ENCODE measurements around the gene APOO. TPM values are rescaled to one million over a fixed set of nuclear protein-coding genes. Genes with fewer than 3 reads are reported as not detected.
A peak's percentile ranks its signal among the peaks of the same experiment; 100 is the strongest.

The APOO gene
- polyA plus RNA-seq (2013, experiment 1 of 2): 35.9 TPM
- 45.3 TPM for polyA plus RNA-seq (2013, experiment 2 of 2)

DNA sequence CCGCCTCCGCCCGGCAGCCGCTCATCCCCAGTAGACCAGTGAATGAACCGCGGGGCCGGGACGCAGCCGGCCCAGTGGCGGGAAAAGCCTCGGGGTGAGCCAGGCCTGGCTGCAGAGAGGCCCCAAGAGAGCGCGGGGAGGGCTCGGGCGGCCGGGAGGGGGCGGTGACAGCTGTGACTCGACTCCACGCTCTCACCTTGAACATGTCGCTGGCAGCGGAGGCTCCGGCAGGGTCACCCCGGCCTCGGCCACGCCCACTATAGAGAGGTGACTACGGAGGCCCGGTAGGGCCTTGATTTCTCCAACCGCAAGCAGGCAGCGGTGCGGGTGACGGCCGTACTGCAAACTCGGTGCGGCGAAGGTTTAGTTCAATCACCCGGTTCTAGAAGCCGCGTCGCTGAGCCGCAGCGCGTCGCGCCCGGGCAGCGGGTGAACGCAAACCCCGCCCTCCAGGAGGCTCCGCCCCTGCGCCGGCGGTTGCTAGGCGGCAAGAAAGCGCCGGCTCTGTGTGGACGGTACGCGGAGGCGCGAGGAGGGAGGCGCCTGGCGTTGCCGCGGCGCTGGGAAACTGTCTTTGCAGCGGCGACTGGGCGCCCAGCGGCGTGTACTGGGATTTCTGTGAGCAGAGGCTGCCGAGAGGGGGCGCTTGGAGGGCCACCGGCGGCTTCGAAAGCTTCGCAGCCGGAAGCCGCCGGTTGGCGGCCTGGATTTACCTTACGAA lies at the start of gene APOO, which contains the start of gene CXorf58:
Gene APOO (minus strand): TSS at position 441 of the 721 bp plus-strand sequence. CDS start 236 bp downstream, at position 205.
Gene CXorf58 (plus strand): TSS at position 509 of the 721 bp plus-strand sequence. CDS start 2,297 bp downstream, outside the sequence.
- WGBS: under 1% methylated on average over 81 of the region's 81 CpGs
- no peaks in the 10 kb centered on the region for H3K36me3 ChIP-seq (ENCODE audit: insufficient read depth, low read length)
- H3K9me3 ChIP-seq (ENCODE audit: insufficient read depth, low read depth, low read length): no peaks in the 10 kb centered on the region
- peak within 1 kb of the TSS; percentile 96 for H3K27ac ChIP-seq (ENCODE audit: low read depth, low read length)
- peak within 1 kb of the TSS; percentile 83 for H3K4me3 ChIP-seq (ENCODE audit: low read length)
- peak within 1 kb of the TSS; percentile 86 for H3K9ac ChIP-seq (ENCODE audit: low read depth, low read length)
- no peaks in the 10 kb centered on the region for H3K4me1 ChIP-seq (ENCODE audit: insufficient read depth, low read length)
- no peaks in the 10 kb centered on the region for H3K27me3 ChIP-seq (ENCODE audit: insufficient read depth, low read length)

DNA sequence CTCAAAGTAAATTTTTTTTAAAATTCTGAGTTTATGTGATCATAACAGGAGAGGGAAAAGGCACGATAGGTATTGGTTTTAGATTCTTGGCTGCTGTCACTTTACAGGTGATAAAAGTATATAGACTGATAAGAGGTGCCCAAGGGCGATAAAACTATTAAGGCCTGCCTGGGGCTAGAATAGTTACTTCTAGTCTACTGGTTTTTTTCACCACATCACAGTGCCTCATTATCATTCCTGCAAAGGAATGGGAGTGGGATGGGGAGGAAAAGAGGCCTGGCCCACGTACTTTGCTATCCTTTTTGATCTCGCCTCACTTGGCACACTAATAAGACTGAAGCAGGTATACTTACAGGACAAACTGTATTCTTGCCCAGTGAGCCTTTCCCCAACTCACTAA lies 46.7 kb upstream of the APOO start:
- H3K27me3 ChIP-seq (ENCODE audit: insufficient read depth, low read length): no peaks in the 10 kb centered on the region
- no peaks in the 10 kb centered on the region for H3K36me3 ChIP-seq (ENCODE audit: insufficient read depth, low read length)
- no peak overlapping the region for H3K27ac ChIP-seq (ENCODE audit: low read depth, low read length)
- H3K9ac ChIP-seq (ENCODE audit: low read depth, low read length): no peak overlapping the region
- H3K4me3 ChIP-seq (ENCODE audit: low read length): no peak overlapping the region
- WGBS: 77% methylated on average over 4 of the region's 4 CpGs
- H3K9me3 ChIP-seq (ENCODE audit: insufficient read depth, low read depth, low read length): no peaks in the 10 kb centered on the region
- peaks cover 20% of the 10 kb centered on the region; the same call in 1 of the 2 replicates for H3K4me1 ChIP-seq (ENCODE audit: insufficient read depth, low read length)

- Histone ChIP-seq H3K4me3 (ENCODE audit: low read length) (no peak overlapping the region), H3K9ac (ENCODE audit: low read depth, low read length) (no peak overlapping the region), H3K27ac (ENCODE audit: low read depth, low read length) (peak overlapping the region; percentile 73), H3K9me3 (ENCODE audit: insufficient read depth, low read depth, low read length) (no peaks in the 10 kb centered on the region), H3K4me1 (ENCODE audit: insufficient read depth, low read length) (peaks cover 20% of the 10 kb centered on the region; the same call in 1 of the 2 replicates), H3K36me3 (ENCODE audit: insufficient read depth, low read length) (no peaks in the 10 kb centered on the region), H3K27me3 (ENCODE audit: insufficient read depth, low read length) (no peaks in the 10 kb centered on the region)
- 89% methylated on average over 10 of the region's 11 CpGs for WGBS
Observed at GRCh38 chrX:23953908-23954269, 46.2 kb upstream of the APOO start.

DNA sequence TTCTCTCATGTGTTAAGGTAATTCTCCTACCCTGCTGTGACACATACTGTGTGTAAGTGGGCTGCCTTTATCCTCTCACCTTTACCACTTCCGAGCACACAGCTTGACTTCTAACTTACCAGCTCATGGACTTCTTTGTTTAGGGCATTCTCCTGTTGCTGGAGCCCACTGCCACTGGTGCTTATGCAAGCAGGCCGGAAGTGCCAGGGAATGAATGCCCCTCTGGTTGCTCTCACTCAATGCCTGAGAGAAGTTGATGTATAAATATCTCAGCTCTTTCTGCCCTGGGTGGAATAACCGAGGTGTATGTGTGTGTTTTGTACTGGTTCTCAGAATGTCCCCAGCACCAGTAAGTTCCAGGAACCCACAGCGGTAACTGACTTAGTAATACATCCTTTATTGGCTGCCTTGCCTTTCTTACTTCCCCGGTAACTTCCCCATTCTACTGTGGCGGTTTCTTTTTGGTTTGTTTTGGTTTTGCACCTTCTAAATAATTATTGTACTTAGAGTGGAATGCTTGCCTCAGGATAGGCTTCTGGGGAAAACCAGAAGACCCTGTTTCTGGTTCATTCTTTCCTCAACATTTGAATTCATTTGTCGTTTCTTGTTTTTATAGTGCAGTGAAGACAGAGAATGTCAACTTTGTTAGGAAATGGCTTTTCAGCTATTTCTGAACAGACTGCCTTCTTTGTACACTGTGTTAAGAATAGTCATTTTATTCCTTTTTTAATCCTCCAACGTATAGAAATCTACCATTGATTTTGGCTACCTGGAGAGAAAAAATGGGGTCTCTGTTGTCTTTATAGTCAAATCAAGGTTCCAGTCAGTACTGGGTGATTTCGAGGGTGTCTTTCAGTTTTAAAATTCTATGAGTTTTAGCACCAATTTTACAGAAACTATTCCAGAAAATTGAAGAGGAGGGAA lies 45.5 kb upstream of the APOO start:
- WGBS: 24% methylated on average over 4 of the region's 9 CpGs

DNA sequence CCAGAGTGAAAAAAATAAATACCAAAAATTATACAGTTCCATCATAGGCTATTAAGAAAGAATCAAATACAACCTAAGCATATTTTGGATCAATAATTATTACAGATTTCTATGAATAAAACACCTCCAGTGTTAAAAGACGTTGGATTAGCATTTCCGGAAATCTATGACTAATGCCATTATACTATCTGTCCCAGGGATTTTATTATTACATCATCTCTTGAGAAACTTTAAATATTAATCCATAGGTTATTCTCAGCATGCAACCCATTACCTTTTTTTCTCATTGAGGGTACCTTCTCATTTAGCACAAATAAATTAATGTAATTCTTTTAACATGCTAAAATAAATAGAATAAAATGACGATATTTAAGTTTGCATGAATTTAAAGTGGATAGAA lies 44.7 kb upstream of the APOO start:
- Histone ChIP-seq H3K27me3 (ENCODE audit: insufficient read depth, low read length) (no peaks in the 10 kb centered on the region), H3K27ac (ENCODE audit: low read depth, low read length) (peak overlapping the region; percentile 52; the same call in 1 of the 2 replicates), H3K4me3 (ENCODE audit: low read length) (no peak overlapping the region), H3K4me1 (ENCODE audit: insufficient read depth, low read length) (peaks cover 20% of the 10 kb centered on the region; the same call in 1 of the 2 replicates), H3K36me3 (ENCODE audit: insufficient read depth, low read length) (no peaks in the 10 kb centered on the region), H3K9me3 (ENCODE audit: insufficient read depth, low read depth, low read length) (no peaks in the 10 kb centered on the region), H3K9ac (ENCODE audit: low read depth, low read length) (peak overlapping the region; percentile 20; the same call in 1 of the 2 replicates)
- WGBS: 81% methylated on average over 2 of the region's 3 CpGs

More for the DNA sequence above, 45.5 kb upstream of the APOO start:
- Histone ChIP-seq H3K27me3 (ENCODE audit: insufficient read depth, low read length) (no peaks in the 10 kb centered on the region), H3K36me3 (ENCODE audit: insufficient read depth, low read length) (no peaks in the 10 kb centered on the region), H3K4me1 (ENCODE audit: insufficient read depth, low read length) (peaks cover 20% of the 10 kb centered on the region; the same call in 1 of the 2 replicates), H3K9me3 (ENCODE audit: insufficient read depth, low read depth, low read length) (no peaks in the 10 kb centered on the region), H3K4me3 (ENCODE audit: low read length) (peak overlapping the region; percentile 23; the same call in 1 of the 2 replicates), H3K27ac (ENCODE audit: low read depth, low read length) (peak overlapping the region; percentile 73), H3K9ac (ENCODE audit: low read depth, low read length) (peak overlapping the region; percentile 48; the same call in 1 of the 2 replicates)

DNA sequence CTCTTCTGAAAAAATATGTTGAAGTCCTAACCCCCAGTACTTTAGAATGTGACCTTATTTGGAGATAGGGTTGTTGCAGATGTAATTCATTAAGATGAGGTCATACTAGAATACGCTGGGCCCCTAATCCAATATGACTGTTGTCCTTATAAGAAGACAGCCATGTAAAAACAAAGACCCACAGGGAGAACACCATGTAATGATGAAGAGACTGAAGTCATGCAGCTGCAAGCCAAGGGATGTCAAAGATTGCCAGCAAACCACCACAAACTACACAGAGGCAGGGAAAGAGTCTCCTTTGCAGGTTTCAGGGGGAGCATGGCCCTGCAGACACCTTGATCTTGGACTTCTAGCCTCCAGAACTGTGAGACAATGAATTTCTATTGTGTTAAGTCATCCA lies 37.5 kb upstream of the APOO start:
- no peaks in the 10 kb centered on the region for H3K4me1 ChIP-seq (ENCODE audit: insufficient read depth, low read length)
- H3K36me3 ChIP-seq (ENCODE audit: insufficient read depth, low read length): no peaks in the 10 kb centered on the region
- 100% methylated on average over 1 of the region's 1 CpG for WGBS
- no peak overlapping the region for H3K27ac ChIP-seq (ENCODE audit: low read depth, low read length)
- H3K4me3 ChIP-seq (ENCODE audit: low read length): no peak overlapping the region
- H3K9ac ChIP-seq (ENCODE audit: low read depth, low read length): no peak overlapping the region
- H3K9me3 ChIP-seq (ENCODE audit: insufficient read depth, low read depth, low read length): no peaks in the 10 kb centered on the region
- no peaks in the 10 kb centered on the region for H3K27me3 ChIP-seq (ENCODE audit: insufficient read depth, low read length)

DNA sequence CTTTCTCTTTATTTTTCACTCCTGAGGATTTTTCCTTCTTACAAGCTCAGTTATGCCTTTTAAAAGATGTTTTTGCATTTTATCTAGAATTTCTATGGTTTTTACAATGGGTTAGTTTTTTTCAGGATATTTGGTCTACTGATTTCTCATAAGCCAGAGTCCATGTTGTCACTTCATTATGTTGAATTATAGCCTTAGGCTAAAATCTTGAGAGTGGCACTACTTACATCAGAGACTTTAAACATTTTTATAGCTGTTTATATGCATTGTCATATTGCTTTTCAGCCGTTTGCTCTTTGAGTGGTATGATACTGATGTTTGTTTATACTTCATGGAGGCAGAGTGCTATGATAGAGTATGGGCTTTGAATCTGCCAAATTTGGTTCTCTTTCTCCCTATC lies 36.5 kb upstream of the APOO start:
- Histone ChIP-seq H3K4me3 (ENCODE audit: low read length) (no peak overlapping the region), H3K27ac (ENCODE audit: low read depth, low read length) (no peak overlapping the region), H3K9me3 (ENCODE audit: insufficient read depth, low read depth, low read length) (no peaks in the 10 kb centered on the region), H3K27me3 (ENCODE audit: insufficient read depth, low read length) (no peaks in the 10 kb centered on the region), H3K9ac (ENCODE audit: low read depth, low read length) (no peak overlapping the region), H3K36me3 (ENCODE audit: insufficient read depth, low read length) (no peaks in the 10 kb centered on the region), H3K4me1 (ENCODE audit: insufficient read depth, low read length) (no peaks in the 10 kb centered on the region)
- no CpG with 5 or more reads among the region's 1 CpG for WGBS

DNA sequence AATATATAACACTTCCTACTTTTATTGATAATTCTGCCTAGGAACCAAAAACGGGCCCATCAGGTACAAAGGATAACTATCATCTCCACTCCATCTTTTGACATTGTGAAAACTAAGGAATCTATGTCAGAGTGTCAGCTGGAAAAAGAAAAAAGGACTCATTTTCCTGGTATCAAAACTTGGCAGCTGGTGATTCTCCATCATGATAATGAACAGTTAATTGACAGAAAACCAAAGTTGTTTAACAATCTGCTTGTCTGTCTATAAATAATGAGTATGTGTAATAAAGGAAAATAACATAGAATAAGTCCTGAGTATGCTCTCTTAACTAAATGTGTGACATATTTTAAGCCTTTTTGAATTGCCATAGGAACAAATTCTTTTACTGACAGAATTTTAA lies 31.5 kb upstream of the APOO start:
- WGBS: 86% methylated on average over 1 of the region's 1 CpG
- Histone ChIP-seq H3K9ac (ENCODE audit: low read depth, low read length) (no peak overlapping the region), H3K27me3 (ENCODE audit: insufficient read depth, low read length) (no peaks in the 10 kb centered on the region), H3K36me3 (ENCODE audit: insufficient read depth, low read length) (no peaks in the 10 kb centered on the region), H3K4me3 (ENCODE audit: low read length) (no peak overlapping the region), H3K9me3 (ENCODE audit: insufficient read depth, low read depth, low read length) (no peaks in the 10 kb centered on the region), H3K4me1 (ENCODE audit: insufficient read depth, low read length) (no peaks in the 10 kb centered on the region), H3K27ac (ENCODE audit: low read depth, low read length) (no peak overlapping the region)

DNA sequence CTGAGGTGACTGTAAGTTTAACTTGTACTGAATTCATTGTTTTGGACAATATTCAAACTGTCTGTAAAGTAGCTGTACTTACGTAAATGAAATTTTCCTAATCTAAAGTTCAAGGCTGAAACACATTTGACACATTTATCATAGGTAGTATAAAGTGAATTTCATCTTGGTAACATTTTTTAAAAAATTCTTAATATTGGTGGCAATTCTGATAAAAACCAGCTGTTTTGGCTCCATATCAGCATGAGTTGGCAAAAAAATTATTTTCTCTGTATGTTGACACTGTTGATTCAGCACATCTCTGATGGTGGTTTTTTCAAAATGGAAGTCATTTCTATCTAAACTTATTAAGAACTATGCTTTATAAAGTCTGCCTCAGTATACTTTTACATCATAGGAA lies 31.0 kb upstream of the APOO start:
- Histone ChIP-seq H3K27ac (ENCODE audit: low read depth, low read length) (no peak overlapping the region), H3K4me1 (ENCODE audit: insufficient read depth, low read length) (no peaks in the 10 kb centered on the region), H3K27me3 (ENCODE audit: insufficient read depth, low read length) (no peaks in the 10 kb centered on the region), H3K36me3 (ENCODE audit: insufficient read depth, low read length) (no peaks in the 10 kb centered on the region), H3K9me3 (ENCODE audit: insufficient read depth, low read depth, low read length) (no peaks in the 10 kb centered on the region), H3K9ac (ENCODE audit: low read depth, low read length) (no peak overlapping the region), H3K4me3 (ENCODE audit: low read length) (no peak overlapping the region)
- WGBS: no CpG with 5 or more reads among the region's 1 CpG

DNA sequence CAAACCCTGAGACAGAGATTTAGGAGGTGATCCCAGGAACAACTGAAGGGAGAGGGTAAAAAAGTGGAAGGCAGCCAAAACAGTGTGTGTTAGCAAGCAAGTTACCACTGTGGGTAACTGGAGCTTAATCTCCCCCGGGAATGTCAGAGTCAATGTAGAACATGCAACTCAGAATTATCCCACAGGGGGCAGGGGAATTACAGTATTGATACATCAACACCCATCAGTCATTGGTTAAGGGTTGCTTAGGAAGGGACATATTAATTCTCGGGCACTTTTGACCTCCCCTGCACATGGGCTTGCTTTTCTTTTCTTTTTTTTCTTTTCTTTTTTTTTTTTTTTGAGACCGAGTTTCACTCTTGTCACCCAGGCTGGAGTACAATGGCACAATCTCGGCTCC lies 29.4 kb upstream of the APOO start:
- Histone ChIP-seq H3K27ac (ENCODE audit: low read depth, low read length) (no peak overlapping the region), H3K9ac (ENCODE audit: low read depth, low read length) (no peak overlapping the region), H3K9me3 (ENCODE audit: insufficient read depth, low read depth, low read length) (no peaks in the 10 kb centered on the region), H3K36me3 (ENCODE audit: insufficient read depth, low read length) (no peaks in the 10 kb centered on the region), H3K4me1 (ENCODE audit: insufficient read depth, low read length) (no peaks in the 10 kb centered on the region), H3K27me3 (ENCODE audit: insufficient read depth, low read length) (no peaks in the 10 kb centered on the region), H3K4me3 (ENCODE audit: low read length) (no peak overlapping the region)
- 88% methylated on average over 3 of the region's 4 CpGs for WGBS

DNA sequence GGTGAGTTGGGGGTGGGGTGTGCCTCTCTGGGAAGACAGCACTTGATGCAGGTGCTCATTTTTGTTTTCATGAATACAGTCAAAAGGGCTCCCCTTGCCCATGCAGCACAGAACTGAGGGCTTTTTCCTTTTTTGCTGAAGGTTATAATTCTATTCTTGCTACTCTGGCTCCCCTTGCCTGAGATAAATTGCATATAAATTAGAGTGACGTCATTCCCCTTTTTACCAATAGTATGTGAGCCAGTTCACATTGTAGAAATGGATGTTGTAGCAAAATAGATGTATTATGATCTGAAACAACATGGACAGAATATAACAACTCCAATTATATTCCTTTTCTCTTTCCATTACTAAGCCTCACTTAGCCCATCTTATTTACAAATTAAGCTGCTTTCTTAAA lies 28.4 kb upstream of the APOO start:
- Histone ChIP-seq H3K9me3 (ENCODE audit: insufficient read depth, low read depth, low read length) (no peaks in the 10 kb centered on the region), H3K27ac (ENCODE audit: low read depth, low read length) (no peak overlapping the region), H3K4me1 (ENCODE audit: insufficient read depth, low read length) (no peaks in the 10 kb centered on the region), H3K36me3 (ENCODE audit: insufficient read depth, low read length) (no peaks in the 10 kb centered on the region), H3K27me3 (ENCODE audit: insufficient read depth, low read length) (no peaks in the 10 kb centered on the region), H3K9ac (ENCODE audit: low read depth, low read length) (no peak overlapping the region), H3K4me3 (ENCODE audit: low read length) (no peak overlapping the region)
- WGBS: no CpG with 5 or more reads among the region's 1 CpG
